ENCODE measurements around the gene REPIN1. TPM values are rescaled to one million over a fixed set of nuclear protein-coding genes. Genes with fewer than 3 reads are reported as not detected.

Gene REPIN1
- total RNA-seq, 1 experiment from 2014 or later, result 124 TPM

DNA sequence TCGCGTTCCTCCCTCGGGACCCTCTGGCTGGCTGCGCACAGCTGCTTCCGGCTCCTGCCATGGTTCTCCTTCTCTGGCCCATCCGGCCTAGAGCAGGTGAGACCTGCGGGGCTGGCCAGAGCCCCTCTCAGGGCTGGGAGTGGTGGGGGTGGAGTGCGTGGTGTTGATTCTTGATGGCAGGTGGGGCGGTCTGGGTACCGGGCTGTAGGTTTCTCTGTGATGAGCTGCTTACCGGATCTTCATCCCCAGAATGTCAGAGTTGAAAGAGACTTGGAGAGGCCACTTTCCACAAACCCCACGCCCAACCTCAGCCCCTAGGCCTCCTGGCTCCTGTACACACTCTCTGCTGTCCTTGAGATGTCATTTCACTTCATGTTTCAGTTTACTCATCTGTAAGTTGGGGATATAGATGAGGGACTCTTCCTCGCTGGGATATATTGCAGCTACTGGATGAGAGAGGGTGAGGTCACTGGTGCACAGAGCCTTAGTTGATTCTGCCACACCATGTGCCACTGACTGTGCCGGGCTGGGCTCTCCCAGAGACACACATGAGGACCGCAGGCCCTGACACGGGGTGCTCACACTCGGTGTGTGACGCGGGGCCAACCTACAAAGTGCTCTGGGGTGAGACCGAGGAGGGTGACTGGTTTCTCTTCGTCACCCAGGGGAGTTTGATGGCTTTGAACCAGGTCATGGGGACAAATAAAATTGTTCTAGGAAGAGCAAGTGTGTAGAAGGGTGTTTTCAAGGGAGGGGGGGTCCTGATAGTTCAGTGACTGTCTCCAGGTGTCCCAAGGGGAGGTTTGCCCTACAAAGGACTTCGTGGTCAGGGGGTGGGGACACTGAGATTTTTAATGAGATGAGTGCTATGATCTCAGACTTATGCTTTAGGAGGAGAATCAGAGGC is 40.0 kb downstream of the REPIN1 start:
- intact Hi-C loops (cut with micrococcal nuclease), result no loop called here
- POLR2A ChIA-PET (ENCODE audit: unreplicated experiment), result no interaction called here
- Histone ChIP-seq H3K27ac (ENCODE audit: low read length) (no peak overlapping the region), H3K4me1 (ENCODE audit: insufficient read depth, low read length) (peaks cover 8% of the 10 kb centered on the region; the same call in 1 of the 2 replicates), H3K36me3 (ENCODE audit: low read depth, low read length) (no peaks in the 10 kb centered on the region), H3K9me2 (replicated peaks; ENCODE audit: low read length) (no peaks in the 10 kb centered on the region), H3K27me3 (ENCODE audit: low read length) (no peaks in the 10 kb centered on the region), H3K9me3 (ENCODE audit: low read length) (no peaks in the 10 kb centered on the region), H3K79me2 (ENCODE audit: low read length) (no peaks in the 10 kb centered on the region), H3K4me3 (ENCODE audit: low read length) (no peak overlapping the region), H4K20me1 (ENCODE audit: low read length) (no peaks in the 10 kb centered on the region), H2AFZ (ENCODE audit: low read length) (no peak overlapping the region), H3K4me2 (ENCODE audit: low read length) (no peak overlapping the region), H3F3A (ENCODE audit: low read length, unreplicated experiment) (no peaks in the 10 kb centered on the region), H3K9ac (ENCODE audit: low read length) (no peak overlapping the region)
- ATAC-seq (no peak), DNase-seq (no peak)
- TF ChIP-seq EZH2 (IDR thresholded peaks at IDR 0.05; ENCODE audit: low read length, unreplicated experiment) (no peak), CTCF (conservative IDR thresholded peaks at IDR 0.05; ENCODE audit: low read depth, low read length) (no peak), EZH2phosphoT487 (IDR thresholded peaks at IDR 0.05; ENCODE audit: borderline replicate concordance, low read length) (no peak)
- no TSS peak for BruUV-seq (replicated peaks)
- CTCF ChIA-PET, result no interaction called here

- no peak for ATAC-seq
- H3K4me2 ChIP-seq (ENCODE audit: low read length), result no peak overlapping the region
- H3K27me3 ChIP-seq (ENCODE audit: low read length), result no peaks in the 10 kb centered on the region
- H3K9me3 ChIP-seq (ENCODE audit: low read length), result no peaks in the 10 kb centered on the region
- H3K4me1 ChIP-seq (ENCODE audit: insufficient read depth, low read length), result peaks cover 4% of the 10 kb centered on the region; the same call in 1 of the 2 replicates
- H3K9me2 ChIP-seq (replicated peaks; ENCODE audit: low read length), result no peaks in the 10 kb centered on the region
- no peak overlapping the region for H2AFZ ChIP-seq (ENCODE audit: low read length)
- BruUV-seq (replicated peaks), result no TSS peak
- no peaks in the 10 kb centered on the region for H3K36me3 ChIP-seq (ENCODE audit: low read depth, low read length)
- intact Hi-C loops (cut with micrococcal nuclease), result no loop called here
- no peak for DNase-seq
- H4K20me1 ChIP-seq (ENCODE audit: low read length), result no peaks in the 10 kb centered on the region
- H3K27ac ChIP-seq (ENCODE audit: low read length), result no peak overlapping the region
- H3F3A ChIP-seq (ENCODE audit: low read length, unreplicated experiment), result no peaks in the 10 kb centered on the region
- H3K9ac ChIP-seq (ENCODE audit: low read length), result no peak overlapping the region
- H3K4me3 ChIP-seq (ENCODE audit: low read length), result no peak overlapping the region
- CTCF ChIA-PET, result no interaction called here
- no peak for TF ChIP-seq CTCF (conservative IDR thresholded peaks at IDR 0.05; ENCODE audit: low read depth, low read length)
- TF ChIP-seq EZH2phosphoT487 (IDR thresholded peaks at IDR 0.05; ENCODE audit: borderline replicate concordance, low read length), result no peak
- TF ChIP-seq EZH2 (IDR thresholded peaks at IDR 0.05; ENCODE audit: low read length, unreplicated experiment), result no peak
- no peaks in the 10 kb centered on the region for H3K79me2 ChIP-seq (ENCODE audit: low read length)
- POLR2A ChIA-PET (ENCODE audit: unreplicated experiment), result no interaction called here
Measured at GRCh38 chr7:150409300-150410030, 40.8 kb downstream of the REPIN1 start.
